HEK293 (cell line): ENCODE data around the gene MTA1.

ENCODE experiments used
- ATF2 ChIP-seq: fragments of 450-650 bp; formaldehyde crosslinking; IDR thresholded peaks from 2 replicates; pipeline ENCODE4 v1.5.1; 2016; ENCODE audit warnings: missing biosample characterization, missing genetic modification characterization, low read depth
- BCL11A ChIP-seq: fragments of 450-650 bp; formaldehyde crosslinking; IDR thresholded peaks from 2 replicates; pipeline ENCODE4 v1.5.1; 2016; ENCODE audit warnings: low read depth, missing biosample characterization, missing genetic modification characterization
- CTCF ChIP-seq: fragments of 450-650 bp; formaldehyde crosslinking; IDR thresholded peaks from 2 replicates; pipeline ENCODE4 v1.5.1; 2016; ENCODE audit warnings: missing biosample characterization, missing genetic modification characterization
- HOXD13 ChIP-seq: sonication (generic); formaldehyde crosslinking; IDR thresholded peaks from 2 replicates; pipeline ENCODE4 v1.8.0; 2022; ENCODE audit warnings: missing genetic modification reagents, borderline replicate concordance
- MZF1 ChIP-seq: fragments of 450-650 bp; formaldehyde crosslinking; IDR thresholded peaks from 2 replicates; pipeline ENCODE4 v1.5.1; 2017; ENCODE audit warnings: missing biosample characterization, missing genetic modification characterization, borderline replicate concordance
- PATZ1 ChIP-seq: fragments of 450-650 bp; formaldehyde crosslinking; IDR thresholded peaks from 2 replicates; pipeline ENCODE4 v1.5.1; 2016; ENCODE audit warnings: missing biosample characterization, missing genetic modification characterization
- PBX3 ChIP-seq: sonication (generic); formaldehyde crosslinking; IDR thresholded peaks from 2 replicates; pipeline ENCODE4 v1.8.1; 2022; ENCODE audit warnings: mild to moderate bottlenecking, moderate library complexity, missing genetic modification reagents
- YY2 ChIP-seq: fragments of 450-650 bp; formaldehyde crosslinking; IDR thresholded peaks from 2 replicates; pipeline ENCODE4 v1.5.1; 2016; ENCODE audit warnings: missing biosample characterization, missing genetic modification characterization
- ZBTB1 ChIP-seq: fragments of 450-650 bp; formaldehyde crosslinking; IDR thresholded peaks from 2 replicates; pipeline ENCODE4 v1.5.1; 2016; ENCODE audit warnings: missing biosample characterization, missing genetic modification characterization
- ZBTB7A ChIP-seq: fragments of 450-650 bp; formaldehyde crosslinking; IDR thresholded peaks from 2 replicates; pipeline ENCODE4 v1.5.1; 2016; ENCODE audit warnings: low read depth, missing biosample characterization, missing genetic modification characterization

- TF ChIP-seq PBX3 (CRISPR knock-in tag) (no peak), ZBTB1 (tag by site-specific recombination) (no peak), ATF2 (tag by site-specific recombination) (no peak), CTCF (tag by site-specific recombination) (no peak), HOXD13 (CRISPR knock-in tag) (no peak), PATZ1 (tag by site-specific recombination) (no peak), BCL11A (tag by site-specific recombination) (no peak), MZF1 (tag by site-specific recombination) (no peak), YY2 (no peak), ZBTB7A (no peak)
Observed at GRCh38 chr14:105458571-105458970, 38.9 kb downstream of the MTA1 start.
